Spinal cord (tissue), 10 donors: Measurements from ENCODE around the gene MYL12B. TPM values are rescaled to one million over a fixed set of nuclear protein-coding genes. Genes with fewer than 3 reads are reported as not detected.

Experiments
- DNase-seq, 6 donors: peaks; one replicate each; pipeline versions ENCODE4 v3.0.0 to v3.0.0-alpha.2; 2013 to 2015; ENCODE audit warnings: low spot score in 6 of 6, low read depth in 4 of 6
- H3K27ac ChIP-seq: one replicate; pipeline ENCODE4 v1.5.1; 2013; ENCODE audit warnings: low read depth, low read length, control low read depth
- H3K27me3 ChIP-seq: one replicate; pipeline ENCODE4 v1.6.1; 2013; ENCODE audit warnings: low read length; ENCODE audit not compliant: control insufficient read depth, insufficient read depth
- H3K36me3 ChIP-seq: one replicate; pipeline ENCODE4 v1.6.1; 2013; ENCODE audit warnings: low read length; ENCODE audit not compliant: control insufficient read depth, insufficient read depth
- H3K4me1 ChIP-seq: one replicate; pipeline ENCODE4 v1.6.1; 2013; ENCODE audit warnings: low read length; ENCODE audit not compliant: control insufficient read depth, insufficient read depth
- H3K4me3 ChIP-seq: one replicate; pipeline ENCODE4 v1.5.1; 2013; ENCODE audit warnings: low read depth, low read length, control low read depth
- H3K9me3 ChIP-seq: one replicate; pipeline ENCODE4 v1.6.1; 2013; ENCODE audit warnings: low read length; ENCODE audit not compliant: control insufficient read depth, insufficient read depth
- WGBS: methylation state at CpG from one replicate; pipeline ENCODE4 v1.1.5; 2013; ENCODE audit warnings: missing lambda C conversion rate; ENCODE audit not compliant: insufficient coverage; 5-methylcytosine and 5-hydroxymethylcytosine counted together
- polyA plus RNA-seq, 2 donors: library from polyadenylated mRNA; unstranded; fragments of 120-200 nt; gene quantifications; one replicate each; pipeline ENCODE4 v1.2.1, GENCODE V29; 2013; ENCODE audit not compliant: insufficient read length in 2 of 2
- total RNA-seq, 2 donors: library from RNA; depleted of rRNA in 1 of 2; stranded (reverse); fragments of 120-200 nt in 1 of 2; fragments of >200 nt in 1 of 2; gene quantifications; one replicate each; pipeline versions ENCODE4 v1.2.3 to v1.2.4, GENCODE V29; 2013 to 2014
- donor health status: healthy.

The MYL12B gene
- total and polyA plus RNA-seq, 4 donors: 196 to 482 (median 247) TPM

DNA sequence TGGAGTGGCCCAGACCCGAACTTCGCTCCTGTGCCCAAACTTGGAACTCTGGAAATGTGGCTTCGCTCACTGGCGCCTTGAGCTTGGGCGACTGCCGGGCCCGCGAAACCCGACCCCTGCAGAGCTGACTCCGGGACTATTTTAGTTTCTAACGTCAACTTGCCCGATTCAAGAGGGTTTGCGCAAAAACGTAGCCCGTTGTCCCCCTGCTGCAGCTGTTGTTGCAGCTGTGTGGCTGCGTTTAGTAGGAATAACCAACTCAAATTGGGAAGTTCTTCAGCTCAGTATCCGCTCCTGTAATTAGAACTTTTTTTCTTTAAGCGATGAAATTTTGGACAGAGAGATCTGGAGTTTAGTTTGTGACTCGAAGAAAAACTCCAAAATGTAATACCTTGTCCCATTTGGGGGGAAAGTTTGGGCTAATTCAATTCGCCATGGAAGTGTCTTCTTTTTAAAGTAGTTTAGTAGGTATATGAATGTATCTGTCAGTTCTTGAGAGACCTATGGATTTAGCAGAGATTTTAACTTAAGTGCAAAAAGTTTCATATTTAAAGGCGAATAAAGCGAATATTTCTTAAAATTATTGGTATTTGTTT, 13.8 kb upstream of the MYL12B start:
- H3K27me3 ChIP-seq: no peaks in the 10 kb centered on the region
- WGBS: 0% methylated on average over 18 of the region's 22 CpGs
- H3K9me3 ChIP-seq: no peaks in the 10 kb centered on the region
- H3K4me3 ChIP-seq: peak overlapping the region; percentile 92
- peaks cover 2% of the 10 kb centered on the region for H3K36me3 ChIP-seq
- peak in 2 of 6 donors; percentile 59 to 62 for DNase-seq
- H3K4me1 ChIP-seq: peaks cover 20% of the 10 kb centered on the region
- H3K27ac ChIP-seq: peak overlapping the region; percentile 98

DNA sequence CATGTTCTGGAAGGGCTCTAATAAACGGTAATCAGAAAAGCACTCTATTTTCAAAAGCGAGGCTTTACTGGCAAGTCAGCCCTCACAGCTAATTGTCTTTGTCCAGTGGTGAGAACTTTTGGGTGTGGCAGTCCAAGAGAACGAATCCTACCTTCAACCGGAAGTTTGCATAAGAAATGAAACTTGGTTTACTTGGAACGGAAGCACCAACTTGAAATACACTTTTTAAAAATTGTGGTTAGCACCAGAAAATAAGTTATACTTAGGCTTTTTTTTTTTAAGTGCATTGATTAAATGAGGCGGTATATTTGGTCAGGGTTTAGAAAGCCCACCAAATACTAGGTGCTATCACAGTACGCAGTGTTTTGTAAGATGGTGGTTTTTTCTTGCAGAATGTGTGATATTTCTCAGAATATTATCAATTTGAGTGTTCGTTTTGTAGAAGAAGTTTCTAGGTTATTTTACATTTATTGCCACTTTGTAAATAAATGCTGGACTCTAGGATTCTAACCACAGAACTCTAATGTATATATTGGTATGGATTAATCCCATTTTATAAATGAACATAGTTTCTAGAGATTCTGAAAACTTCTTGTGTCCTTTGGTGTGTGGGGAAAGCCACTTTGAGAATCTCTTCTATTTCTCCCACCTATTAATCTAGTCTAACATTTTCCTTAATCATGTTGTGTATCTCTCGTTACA, 13.1 kb upstream of the MYL12B start:
- H3K9me3 ChIP-seq: no peaks in the 10 kb centered on the region
- WGBS: 48% methylated on average over 2 of the region's 9 CpGs
- peak in 1 of 6 donors; percentile 29 for DNase-seq
- H3K27me3 ChIP-seq: no peaks in the 10 kb centered on the region
- peaks cover 5% of the 10 kb centered on the region for H3K36me3 ChIP-seq
- H3K27ac ChIP-seq: peak overlapping the region; percentile 98
- H3K4me1 ChIP-seq: peaks cover 20% of the 10 kb centered on the region
- H3K4me3 ChIP-seq: peak overlapping the region; percentile 92

GRCh38 chr18:3250237-3251107, 11.5 kb upstream of the MYL12B start:
- no peak overlapping the region for H3K4me3 ChIP-seq
- no peak for DNase-seq

GRCh38 chr18:3251249-3251962, 10.5 kb upstream of the MYL12B start:
- H3K4me3 ChIP-seq: no peak overlapping the region
- peaks cover 14% of the 10 kb centered on the region for H3K4me1 ChIP-seq
- no peak overlapping the region for H3K27ac ChIP-seq
- WGBS: 100% methylated on average over 1 of the region's 8 CpGs
- H3K36me3 ChIP-seq: peaks cover 5% of the 10 kb centered on the region
- DNase-seq: no peak
- no peaks in the 10 kb centered on the region for H3K27me3 ChIP-seq
- H3K9me3 ChIP-seq: no peaks in the 10 kb centered on the region

More at GRCh38 chr18:3250237-3251107, 11.5 kb upstream of the MYL12B start:
- WGBS: no CpG with 5 or more reads among the region's 6 CpGs
- Histone ChIP-seq H3K9me3 (no peaks in the 10 kb centered on the region), H3K4me1 (peaks cover 20% of the 10 kb centered on the region), H3K27ac (no peak overlapping the region), H3K36me3 (peaks cover 5% of the 10 kb centered on the region), H3K27me3 (no peaks in the 10 kb centered on the region)

GRCh38 chr18:3251963-3252277, 10.0 kb upstream of the MYL12B start:
- peaks cover 9% of the 10 kb centered on the region for H3K4me1 ChIP-seq
- H3K9me3 ChIP-seq: no peaks in the 10 kb centered on the region
- H3K27ac ChIP-seq: no peak overlapping the region
- peaks cover 6% of the 10 kb centered on the region for H3K36me3 ChIP-seq
- H3K4me3 ChIP-seq: no peak overlapping the region
- H3K27me3 ChIP-seq: no peaks in the 10 kb centered on the region
- DNase-seq: no peak
- WGBS: 100% methylated on average over 1 of the region's 3 CpGs

DNA sequence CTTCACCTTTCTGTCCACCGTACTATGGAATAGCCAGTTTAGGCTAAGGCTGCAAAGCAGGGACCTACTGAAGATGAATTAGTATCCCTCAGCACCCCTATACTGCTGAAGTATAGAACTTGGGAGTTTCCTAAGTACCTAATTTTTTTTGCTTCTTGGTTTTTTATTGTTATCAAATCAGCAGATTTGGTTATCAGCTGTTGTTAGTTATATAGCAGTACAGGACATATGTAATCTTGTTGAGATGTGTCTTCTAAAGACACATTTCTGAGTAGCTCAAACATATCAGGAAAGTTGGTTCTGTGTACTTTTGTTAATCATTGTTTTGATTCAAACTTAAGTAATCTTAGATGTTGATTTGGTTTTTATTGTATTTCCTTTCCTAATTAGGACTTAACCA, 9.1 kb upstream of the MYL12B start:
- no peak for DNase-seq
- no CpG with 5 or more reads among the region's 1 CpG for WGBS
- no peak overlapping the region for H3K4me3 ChIP-seq
- peaks cover 4% of the 10 kb centered on the region for H3K4me1 ChIP-seq
- no peaks in the 10 kb centered on the region for H3K9me3 ChIP-seq
- peaks cover 8% of the 10 kb centered on the region for H3K36me3 ChIP-seq
- no peak overlapping the region for H3K27ac ChIP-seq
- H3K27me3 ChIP-seq: no peaks in the 10 kb centered on the region

DNA sequence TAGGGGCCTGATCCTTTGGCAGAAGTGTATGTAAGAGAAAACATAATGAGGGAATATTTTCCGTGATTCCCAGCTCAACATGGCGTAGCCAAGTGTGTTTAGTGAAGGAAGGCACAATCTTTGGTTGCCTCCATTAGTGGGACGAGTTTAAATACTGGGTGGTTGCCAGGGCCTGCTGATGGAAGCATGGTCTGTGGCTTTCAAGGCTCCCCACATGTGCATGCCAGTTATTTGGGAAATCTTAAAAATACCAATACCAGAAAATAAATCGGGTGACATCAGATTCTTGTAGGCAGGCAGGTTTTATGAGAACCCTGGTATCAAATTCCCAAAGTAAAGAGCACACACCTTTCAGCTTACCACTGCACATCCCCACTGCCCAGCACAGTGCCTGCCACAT, 7.2 kb upstream of the MYL12B start:
- DNase-seq: no peak
- peaks cover 9% of the 10 kb centered on the region for H3K36me3 ChIP-seq
- 100% methylated on average over 3 of the region's 4 CpGs for WGBS
- no peaks in the 10 kb centered on the region for H3K9me3 ChIP-seq
- no peak overlapping the region for H3K27ac ChIP-seq
- no peaks in the 10 kb centered on the region for H3K4me1 ChIP-seq
- H3K27me3 ChIP-seq: no peaks in the 10 kb centered on the region
- no peak overlapping the region for H3K4me3 ChIP-seq

DNA sequence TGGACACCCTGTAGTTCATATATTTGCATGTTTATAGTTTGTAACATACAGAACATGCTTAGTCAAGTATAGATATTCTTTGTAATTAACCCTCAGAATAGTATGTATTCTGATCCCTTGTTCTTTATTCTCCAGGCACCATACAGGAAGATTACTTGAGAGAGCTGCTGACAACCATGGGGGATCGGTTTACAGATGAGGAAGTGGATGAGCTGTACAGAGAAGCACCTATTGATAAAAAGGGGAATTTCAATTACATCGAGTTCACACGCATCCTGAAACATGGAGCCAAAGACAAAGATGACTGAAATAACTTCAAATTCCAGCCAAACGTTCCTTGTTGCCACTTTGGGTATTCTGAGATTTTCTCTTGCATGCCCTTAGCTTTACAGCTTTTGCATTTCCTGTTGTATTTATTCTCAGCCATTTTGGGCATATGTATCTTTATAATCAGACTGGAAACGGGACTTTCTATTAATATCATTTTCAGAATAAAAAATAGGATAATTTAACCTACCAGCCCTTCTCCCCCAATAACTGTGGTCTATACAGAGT, 6.2 kb upstream of the MYL12B start:
- no peaks in the 10 kb centered on the region for H3K9me3 ChIP-seq
- peaks cover 9% of the 10 kb centered on the region for H3K36me3 ChIP-seq
- no peak for DNase-seq
- no peak overlapping the region for H3K27ac ChIP-seq
- H3K4me1 ChIP-seq: no peaks in the 10 kb centered on the region
- H3K27me3 ChIP-seq: no peaks in the 10 kb centered on the region
- no CpG with 5 or more reads among the region's 5 CpGs for WGBS
- no peak overlapping the region for H3K4me3 ChIP-seq
